Left colon (tissue), 2 donors: Measurements from ENCODE around the gene CCBE1. TPM values are rescaled to one million over a fixed set of nuclear protein-coding genes. Genes with fewer than 3 reads are reported as not detected.
A peak's percentile ranks its signal among the peaks of the same experiment; 100 is the strongest.
"Not testable (repeated sequence)": the region's sequence is repeated elsewhere in the genome, so short reads cannot be mapped to it uniquely, and the experiment has no call there.

Experiments used
- ATAC-seq: fragments of 200-7000 bp; cut with Tn5 transposase; one replicate; pipeline ENCODE4 v1.9.1; 2020; ENCODE audit warnings: mild to moderate bottlenecking, moderate library complexity
- DNase-seq, 2 donors: peaks; one replicate each; pipeline ENCODE4 v3.0.0-alpha.2; 2020
- intact Hi-C, 2 donors: fragments of 100-400 bp; cut with DNase I in 1 of 2; cut with micrococcal nuclease in 1 of 2; formaldehyde crosslinking; loops; one replicate each; pipeline versions ENCODE4 v1.11.2 to v1.14.0; 2022; cut with DNase I, micrococcal nuclease
- total RNA-seq, 2 donors: library from RNA; stranded (reverse); fragmentation: NEBNext Ultra II Directional; extraction: Animal tissue kit (Norgen Biotek cat#: 25700); gene quantifications; one replicate each; pipeline ENCODE4 v1.2.1, GENCODE V29; 2021
- donor health status: DM: no; HTN: no; CAD: no.
- donor health status: DM: yes; HTN: yes; CAD: no.

CCBE1 gene
- total RNA-seq, 2 donors from 2014 or later = 0.31 to 8.0 TPM

- ATAC-seq = no peak
- no peak for DNase-seq
- intact Hi-C loops = no loop called here
Measured at GRCh38 chr18:59691996-59692395, 5.2 kb downstream of the CCBE1 start.

GRCh38 chr18:59690996-59691395 lies 6.2 kb downstream of the CCBE1 start:
- peak; percentile 81 for ATAC-seq
- peak in 1 of 2 donors; percentile 46 for DNase-seq
- intact Hi-C loops = no loop called here

GRCh38 chr18:59690186-59690982 lies 6.8 kb downstream of the CCBE1 start:
- DNase-seq (no peak), ATAC-seq (no peak)
- intact Hi-C loops = no loop called here

GRCh38 chr18:59689756-59690155 lies 7.5 kb downstream of the CCBE1 start:
- DNase-seq (no peak), ATAC-seq (no peak)
- intact Hi-C loops = no loop called here

GRCh38 chr18:59686260-59686659 lies 11.0 kb downstream of the CCBE1 start:
- intact Hi-C loops = no loop called here
- no peak for ATAC-seq
- DNase-seq = no peak

- intact Hi-C loops = no loop called here
- DNase-seq (no peak), ATAC-seq (no peak)
Measured at GRCh38 chr18:59685501-59685900, 11.7 kb downstream of the CCBE1 start.

GRCh38 chr18:59684777-59685176 lies 12.4 kb downstream of the CCBE1 start:
- DNase-seq (no peak), ATAC-seq (no peak)
- intact Hi-C loops = no loop called here

- ATAC-seq = no peak
- intact Hi-C loops = no loop called here
- no peak for DNase-seq
Measured at GRCh38 chr18:59681521-59682004, 15.7 kb downstream of the CCBE1 start.

- DNase-seq (peak in 1 of 2 donors; percentile 37), ATAC-seq (no peak)
- intact Hi-C loops = no loop called here
Measured at GRCh38 chr18:59681051-59681450, 16.2 kb downstream of the CCBE1 start.

- no peak for ATAC-seq
- no peak for DNase-seq
- intact Hi-C loops = no loop called here
Measured at GRCh38 chr18:59675346-59675745, 21.9 kb downstream of the CCBE1 start.

- intact Hi-C loops = no loop called here
- DNase-seq = no peak
- no peak for ATAC-seq
Measured at GRCh38 chr18:59674903-59675270, 22.3 kb downstream of the CCBE1 start.

- no peak for ATAC-seq
- intact Hi-C loops = no loop called here
- DNase-seq = no peak
Measured at GRCh38 chr18:59674186-59674902, 22.9 kb downstream of the CCBE1 start.

GRCh38 chr18:59672235-59672711 lies 24.9 kb downstream of the CCBE1 start:
- ATAC-seq = no peak
- no peak for DNase-seq
- intact Hi-C loops = no loop called here

- ATAC-seq = no peak
- intact Hi-C loops = no loop called here
Measured at GRCh38 chr18:59671551-59671950, 25.7 kb downstream of the CCBE1 start.

GRCh38 chr18:59669872-59670657 lies 27.2 kb downstream of the CCBE1 start:
- intact Hi-C loops = no loop called here
- no peak for DNase-seq
- no peak for ATAC-seq

More at GRCh38 chr18:59671551-59671950, 25.7 kb downstream of the CCBE1 start:
- DNase-seq = no peak

- DNase-seq = no peak
- intact Hi-C loops = no loop called here
- no peak for ATAC-seq
Measured at GRCh38 chr18:59667488-59667887, 29.7 kb downstream of the CCBE1 start.

GRCh38 chr18:59666007-59666402 lies 31.2 kb downstream of the CCBE1 start:
- not testable (repeated sequence) for ATAC-seq

GRCh38 chr18:59665057-59666006 lies 31.9 kb downstream of the CCBE1 start:
- DNase-seq (no peak), ATAC-seq (no peak)
- intact Hi-C loops = no loop called here

More at GRCh38 chr18:59666007-59666402, 31.2 kb downstream of the CCBE1 start:
- DNase-seq, intact Hi-C loops: not testable (repeated sequence)
